DOHH2 (cell line): Measurements from ENCODE around the gene MSX1.

Source experiments
- H3F3A ChIP-seq: fragments of 200-600 bp; sonication (generic), shearing (Covaris generic); 2 replicates; pipeline ENCODE4 v1.6.0; 2016; ENCODE audit warnings: antibody characterized with exemption, mild to moderate bottlenecking; ENCODE audit not compliant: control insufficient read depth, insufficient read depth
- H3K27ac ChIP-seq: fragments of 200-600 bp; sonication (generic); 2 replicates; pipeline ENCODE4 v1.5.1; 2014; ENCODE audit warnings: low read depth, mild to moderate bottlenecking, low read length, moderate library complexity
- H3K27me3 ChIP-seq: fragments of 200-600 bp; sonication (generic); 2 replicates; pipeline ENCODE4 v1.6.1; 2014; ENCODE audit warnings: mild to moderate bottlenecking, low read length, mixed read lengths; ENCODE audit not compliant: control insufficient read depth
- H3K36me3 ChIP-seq: fragments of 200-600 bp; sonication (generic); 2 replicates; pipeline ENCODE4 v1.6.1; 2014; ENCODE audit warnings: mild to moderate bottlenecking, low read length, moderate library complexity, mixed read lengths; ENCODE audit not compliant: control insufficient read depth
- H3K4me1 ChIP-seq: fragments of 200-600 bp; sonication (generic); 2 replicates; pipeline ENCODE4 v1.6.1; 2014; ENCODE audit warnings: mild to moderate bottlenecking, low read length, mixed read lengths; ENCODE audit not compliant: control insufficient read depth
- H3K4me2 ChIP-seq: fragments of 200-600 bp; sonication (generic); 2 replicates; pipeline ENCODE4 v1.6.0; 2014; ENCODE audit warnings: mild to moderate bottlenecking, low read length, moderate library complexity
- H3K4me3 ChIP-seq: fragments of 200-600 bp; sonication (generic); 2 replicates; pipeline ENCODE4 v1.5.1; 2014; ENCODE audit warnings: mild to moderate bottlenecking, low read length, mixed read lengths
- H3K79me2 ChIP-seq: fragments of 200-600 bp; sonication (generic); 2 replicates; pipeline ENCODE4 v1.6.1; 2014; ENCODE audit warnings: mild to moderate bottlenecking, low read length, mixed read lengths; ENCODE audit not compliant: control insufficient read depth
- H3K9me2 ChIP-seq: fragments of 200-600 bp; sonication (generic); replicated peaks from 2 replicates; pipeline ENCODE4 v1.6.1; 2014; ENCODE audit warnings: mild to moderate bottlenecking, low read length, mixed read lengths; ENCODE audit not compliant: control insufficient read depth
- H3K9me3 ChIP-seq: fragments of 200-600 bp; sonication (generic); 2 replicates; pipeline ENCODE4 v1.6.1; 2014; ENCODE audit warnings: antibody characterized with exemption, low read length, mixed read lengths; ENCODE audit not compliant: control insufficient read depth, insufficient read depth
- H4K20me1 ChIP-seq: fragments of 200-600 bp; sonication (generic); 2 replicates; pipeline ENCODE4 v1.6.0; 2014; ENCODE audit warnings: low read depth, mild to moderate bottlenecking, antibody characterized with exemption, low read length, moderate library complexity; ENCODE audit not compliant: control insufficient read depth, insufficient read depth
- EZH2phosphoT487 ChIP-seq: fragments of 200-600 bp; sonication (generic); IDR thresholded peaks from 2 replicates; pipeline ENCODE4 v1.6.1; 2017; ENCODE audit warnings: borderline replicate concordance, mild to moderate bottlenecking, antibody characterized with exemption, low read length, moderate library complexity, mixed read lengths
- TF ChIP-seq, protein P1 (sequence below): fragments of 200-600 bp; sonication (generic); IDR thresholded peaks from one replicate; pipeline ENCODE4 v1.5.1; 2014; ENCODE audit warnings: antibody characterized with exemption, mild to moderate bottlenecking, low read depth, low read length; ENCODE audit not compliant: poor library complexity, severe bottlenecking

Gene MSX1

GRCh38 chr4:4849524-4850193 is 9.8 kb upstream of the MSX1 start:
- H3K4me3 ChIP-seq, result no peak overlapping the region
- no peaks in the 10 kb centered on the region for H3K9me2 ChIP-seq
- H3K36me3 ChIP-seq, result no peaks in the 10 kb centered on the region
- no peaks in the 10 kb centered on the region for H4K20me1 ChIP-seq
- no peak overlapping the region for H3K27ac ChIP-seq
- no peaks in the 10 kb centered on the region for H3F3A ChIP-seq
- TF ChIP-seq, protein P1, sequence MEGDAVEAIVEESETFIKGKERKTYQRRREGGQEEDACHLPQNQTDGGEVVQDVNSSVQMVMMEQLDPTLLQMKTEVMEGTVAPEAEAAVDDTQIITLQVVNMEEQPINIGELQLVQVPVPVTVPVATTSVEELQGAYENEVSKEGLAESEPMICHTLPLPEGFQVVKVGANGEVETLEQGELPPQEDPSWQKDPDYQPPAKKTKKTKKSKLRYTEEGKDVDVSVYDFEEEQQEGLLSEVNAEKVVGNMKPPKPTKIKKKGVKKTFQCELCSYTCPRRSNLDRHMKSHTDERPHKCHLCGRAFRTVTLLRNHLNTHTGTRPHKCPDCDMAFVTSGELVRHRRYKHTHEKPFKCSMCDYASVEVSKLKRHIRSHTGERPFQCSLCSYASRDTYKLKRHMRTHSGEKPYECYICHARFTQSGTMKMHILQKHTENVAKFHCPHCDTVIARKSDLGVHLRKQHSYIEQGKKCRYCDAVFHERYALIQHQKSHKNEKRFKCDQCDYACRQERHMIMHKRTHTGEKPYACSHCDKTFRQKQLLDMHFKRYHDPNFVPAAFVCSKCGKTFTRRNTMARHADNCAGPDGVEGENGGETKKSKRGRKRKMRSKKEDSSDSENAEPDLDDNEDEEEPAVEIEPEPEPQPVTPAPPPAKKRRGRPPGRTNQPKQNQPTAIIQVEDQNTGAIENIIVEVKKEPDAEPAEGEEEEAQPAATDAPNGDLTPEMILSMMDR, result no peak
- TF ChIP-seq EZH2phosphoT487, result no peak
- peaks cover 12% of the 10 kb centered on the region for H3K4me1 ChIP-seq
- no peaks in the 10 kb centered on the region for H3K9me3 ChIP-seq
- no peaks in the 10 kb centered on the region for H3K79me2 ChIP-seq
- peaks cover 29% of the 10 kb centered on the region for H3K27me3 ChIP-seq
- H3K4me2 ChIP-seq, result no peak overlapping the region

DNA sequence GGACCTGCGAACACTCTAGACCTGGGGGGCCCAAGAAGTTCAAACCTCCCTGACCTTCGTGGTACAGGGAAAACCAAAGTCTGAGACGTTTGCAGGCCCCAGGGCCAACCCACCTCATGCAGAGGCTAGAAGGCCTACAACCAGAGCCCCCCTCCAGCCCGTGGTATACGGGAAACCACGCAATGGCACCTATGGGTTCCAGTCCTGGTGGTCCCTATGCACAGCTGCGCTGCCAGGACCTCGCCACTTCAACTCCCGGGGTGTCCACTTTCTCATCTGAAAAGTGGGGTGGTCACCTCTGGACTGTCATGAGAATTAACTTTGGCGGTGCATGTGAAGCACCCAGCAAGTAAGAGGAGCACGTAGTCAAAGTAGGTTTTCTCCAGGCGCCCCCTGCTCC is 8.4 kb upstream of the MSX1 start:
- Histone ChIP-seq H3K4me3 (no peak overlapping the region), H3K4me1 (peaks cover 12% of the 10 kb centered on the region), H3K9me3 (no peaks in the 10 kb centered on the region), H3K79me2 (no peaks in the 10 kb centered on the region), H3K27me3 (peaks cover 43% of the 10 kb centered on the region), H3K4me2 (no peak overlapping the region), H3K36me3 (no peaks in the 10 kb centered on the region), H4K20me1 (no peaks in the 10 kb centered on the region), H3F3A (no peaks in the 10 kb centered on the region), H3K27ac (no peak overlapping the region), H3K9me2 (no peaks in the 10 kb centered on the region)
- no peak for TF ChIP-seq EZH2phosphoT487
- TF ChIP-seq, protein P1, result no peak

DNA sequence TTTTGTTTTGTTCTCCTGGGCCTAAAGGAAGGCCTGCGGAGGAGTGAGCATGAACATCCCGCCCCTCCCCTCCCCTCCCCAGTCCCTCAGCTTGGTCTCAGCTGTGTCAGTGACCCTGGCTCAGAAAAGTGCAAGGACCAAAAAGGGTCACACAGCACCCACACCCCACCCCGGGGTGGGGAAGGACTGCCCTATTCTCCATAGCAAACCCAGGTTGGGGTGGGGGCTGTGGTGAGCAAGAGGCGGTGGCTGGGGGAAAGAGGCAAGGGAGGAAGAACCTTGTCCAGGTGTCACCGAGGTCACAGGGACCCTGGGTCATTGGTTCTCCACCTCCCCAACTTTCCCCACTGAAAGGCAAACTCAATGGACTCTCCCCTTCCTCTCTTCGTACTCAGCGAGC is 7.6 kb upstream of the MSX1 start:
- Histone ChIP-seq H3K4me3 (no peak overlapping the region), H3K9me3 (no peaks in the 10 kb centered on the region), H3K79me2 (no peaks in the 10 kb centered on the region), H3K27ac (no peak overlapping the region), H4K20me1 (no peaks in the 10 kb centered on the region), H3K36me3 (no peaks in the 10 kb centered on the region), H3K4me1 (peaks cover 18% of the 10 kb centered on the region), H3F3A (no peaks in the 10 kb centered on the region), H3K27me3 (peaks cover 50% of the 10 kb centered on the region), H3K9me2 (no peaks in the 10 kb centered on the region), H3K4me2 (no peak overlapping the region)
- no peak for TF ChIP-seq EZH2phosphoT487
- TF ChIP-seq, protein P1, result no peak
